HCT116 (cell line): ENCODE measurements around the gene NDUFA9. TPM values are rescaled to one million over a fixed set of nuclear protein-coding genes. Genes with fewer than 3 reads are reported as not detected.

Source experiments
- ATAC-seq: fragments of 200-7000 bp; cut with Tn5 transposase; 2 replicates; pipeline ENCODE4 v1.9.1; 2020; ENCODE audit warnings: mild to moderate bottlenecking, moderate library complexity
- BruUV-seq: library from RNA; stranded (reverse); fragments of 400-500 nt; replicated peaks from 2 replicates; lab custom pipeline; 2021; lab: Mats Ljungman, UMichigan
- CTCF ChIA-PET: fragments of 300-600 bp; sonication (Branson Sonifier 250); formaldehyde crosslinking; loops from one replicate; lab custom pipeline; 2021; ENCODE audit warnings: antibody characterized with exemption; lab: Charles Lee
- POLR2A ChIA-PET: fragments of 300-600, 350-600 bp; sonication (Branson Sonifier 250); formaldehyde crosslinking; loops from one replicate; lab custom pipeline; 2021; ENCODE audit warnings: antibody characterized with exemption; lab: Charles Lee
- RAD21 ChIA-PET, 2 experiments: fragments of 300-600 bp; sonication (Branson Sonifier 250); formaldehyde crosslinking; loops; one replicate each; lab custom pipeline; 2023; ENCODE audit warnings: low total read pairs in 2 of 2; ENCODE audit not compliant: uncharacterized antibody in 2 of 2, unreplicated experiment in 2 of 2, low non-redundant PET in 1 of 2; lab: Charles Lee
- DNase-seq: peaks from one replicate; pipeline ENCODE4 v3.0.0-alpha.2; 2010; ENCODE audit warnings: low read depth, low spot score
- H2AFZ ChIP-seq: fragments of 200-600 bp; shearing (Covaris generic), sonication (generic); 2 replicates; pipeline ENCODE4 v1.6.1; 2017; ENCODE audit warnings: low read depth, mixed run types, mixed read lengths, antibody characterized with exemption, low read length; ENCODE audit not compliant: poor library complexity, severe bottlenecking
- H3K27ac ChIP-seq: 2 replicates; pipeline ENCODE4 v1.5.1; 2012; ENCODE audit warnings: low read depth, low read length
- H3K27me3 ChIP-seq: fragments of 200-600 bp; sonication (generic); 2 replicates; pipeline ENCODE4 v1.6.1; 2016; ENCODE audit warnings: mixed run types, low read length, mixed read lengths; ENCODE audit not compliant: insufficient read depth
- H3K36me3 ChIP-seq, 2 experiments: fragments of 200-500 bp in 1 of 2; fragments of 200-600 bp in 1 of 2; sonication (Bioruptor generic) in 1 of 2; sonication (generic) in 1 of 2; 2 replicates each; pipeline versions ENCODE4 v1.5.1 to v1.6.1; 2014 to 2016; ENCODE audit warnings: low read length in 2 of 2, inconsistent platforms in 1 of 2, mixed read lengths in 1 of 2, mixed run types in 1 of 2; ENCODE audit not compliant: insufficient read depth in 2 of 2, control insufficient read depth in 1 of 2
- H3K4me1 ChIP-seq, 2 experiments: fragments of 200-600 bp in 1 of 2; sonication (generic) in 1 of 2; 2 replicates each; pipeline versions ENCODE4 v1.5.1 to v1.6.1; 2012 to 2017; ENCODE audit warnings: low read length in 2 of 2, inconsistent platforms in 1 of 2, mild to moderate bottlenecking in 1 of 2, mixed read lengths in 1 of 2, mixed run types in 1 of 2, moderate library complexity in 1 of 2; ENCODE audit not compliant: insufficient read depth in 2 of 2, control insufficient read depth in 1 of 2
- H3K4me2 ChIP-seq: fragments of 200-600 bp; sonication (generic); 2 replicates; pipeline ENCODE4 v1.6.1; 2017; ENCODE audit warnings: mixed run types, low read length, mixed read lengths
- H3K4me3 ChIP-seq, 2 experiments: fragments of 200-600 bp in 1 of 2; sonication (generic) in 1 of 2; replicated peaks in 1 of 2; 2 replicates each; pipeline ENCODE4 v1.5.1; 2011 to 2016; ENCODE audit warnings: low read length in 2 of 2, control low read depth in 1 of 2, low read depth in 1 of 2, mild to moderate bottlenecking in 1 of 2, mixed read lengths in 1 of 2, mixed run types in 1 of 2
- H3K79me2 ChIP-seq: fragments of 200-600 bp; sonication (generic); 2 replicates; pipeline ENCODE4 v1.6.1; 2017; ENCODE audit warnings: mild to moderate bottlenecking, mixed run types, low read length, moderate library complexity, mixed read lengths; ENCODE audit not compliant: insufficient read depth
- H3K9ac ChIP-seq: fragments of 200-600 bp; sonication (generic); 2 replicates; pipeline ENCODE4 v1.6.1; 2016; ENCODE audit warnings: low read length, mixed read lengths
- H3K9me2 ChIP-seq: fragments of 200-600 bp; sonication (generic), shearing (Covaris generic); 2 replicates; pipeline ENCODE4 v1.6.1; 2017; ENCODE audit warnings: mixed run types, mild to moderate bottlenecking, moderate library complexity; ENCODE audit not compliant: insufficient read depth
- H3K9me3 ChIP-seq, 2 experiments: fragments of 200-500 bp in 1 of 2; fragments of 200-600 bp in 1 of 2; sonication (Bioruptor generic) in 1 of 2; sonication (generic) in 1 of 2; 2 replicates each; pipeline ENCODE4 v1.6.1; 2014 to 2017; ENCODE audit warnings: low read length in 2 of 2, mixed read lengths in 2 of 2, inconsistent platforms in 1 of 2, low read depth in 1 of 2, mild to moderate bottlenecking in 1 of 2, mixed run types in 1 of 2, moderate library complexity in 1 of 2; ENCODE audit not compliant: control insufficient read depth in 1 of 2, insufficient read depth in 1 of 2
- H4K20me1 ChIP-seq: fragments of 200-600 bp; sonication (generic), shearing (Covaris generic); 2 replicates; pipeline ENCODE4 v1.6.1; 2017; ENCODE audit warnings: mixed run types, mild to moderate bottlenecking, moderate library complexity; ENCODE audit not compliant: insufficient read depth
- CBX3 ChIP-seq: IDR thresholded peaks from 2 replicates; pipeline ENCODE4 v1.6.1; 2012; ENCODE audit warnings: low read depth
- CEBPB ChIP-seq: IDR thresholded peaks from 2 replicates; pipeline ENCODE4 v1.6.1; 2012; ENCODE audit warnings: low read depth
- CTCF ChIP-seq, 3 experiments: fragments of 200-600 bp in 1 of 3; sonication (generic) in 1 of 3; IDR thresholded peaks in 2 of 3; conservative IDR thresholded peaks in 1 of 3; 2 replicates each; pipeline ENCODE4 v1.5.1; 2012 to 2017; ENCODE audit warnings: low read depth in 2 of 3, low read length in 2 of 3, antibody characterized with exemption in 1 of 3, borderline replicate concordance in 1 of 3, control low read depth in 1 of 3, mild to moderate bottlenecking in 1 of 3, mixed read lengths in 1 of 3, mixed run types in 1 of 3, moderate library complexity in 1 of 3; ENCODE audit not compliant: insufficient read depth in 1 of 3
- EGR1 ChIP-seq: IDR thresholded peaks from 2 replicates; pipeline ENCODE4 v1.6.1; 2012; ENCODE audit warnings: low read depth
- POLR2AphosphoS5 ChIP-seq: IDR thresholded peaks from 2 replicates; pipeline ENCODE4 v1.6.1; 2011; ENCODE audit warnings: mild to moderate bottlenecking, low read depth, low read length, moderate library complexity
- TCF7L2 ChIP-seq: IDR thresholded peaks from 2 replicates; pipeline ENCODE4 v1.7.0; 2011; ENCODE audit warnings: borderline replicate concordance, inconsistent platforms; ENCODE audit not compliant: insufficient read depth, insufficient read length; ENCODE audit errors: extremely low read depth
- ZFX ChIP-seq: fragments of 450-650 bp; IDR thresholded peaks from 2 replicates; pipeline ENCODE4 v1.6.1; 2017
- ZNF274 ChIP-seq: fragments of 200-500 bp; sonication (Bioruptor generic); IDR thresholded peaks from 2 replicates; pipeline ENCODE4 v1.6.1; 2014; ENCODE audit warnings: mild to moderate bottlenecking, low read depth, low read length, inconsistent platforms
- intact Hi-C: fragments of 100-400 bp; cut with micrococcal nuclease; formaldehyde crosslinking; loops from 2 replicates; pipeline ENCODE4 v1.10.0; 2022
- total RNA-seq: library from RNA; stranded (reverse); gene quantifications from one replicate; pipeline ENCODE4 v1.2.1, GENCODE V29; 2021; ENCODE audit not compliant: unreplicated experiment

NDUFA9 gene
- total RNA-seq, 1 experiment from 2014 or later = 95.4 TPM

GRCh38 chr12:4685317-4685716 lies 36.4 kb downstream of the NDUFA9 start:
- Histone ChIP-seq H3K9me2 (no peaks in the 10 kb centered on the region), H2AFZ (no peak overlapping the region), H3K4me1 (no peaks in the 10 kb centered on the region), H3K4me2 (no peak overlapping the region), H3K9ac (no peak overlapping the region), H3K27ac (no peak overlapping the region), H3K9me3 (no peaks in the 10 kb centered on the region), H3K36me3 (peaks cover 7 to 14% of the 10 kb centered on the region in 2 experiments; a peak in 3 of 4 replicates), H3K4me3 (no peak overlapping the region), H3K27me3 (no peaks in the 10 kb centered on the region), H3K79me2 (no peaks in the 10 kb centered on the region), H4K20me1 (no peaks in the 10 kb centered on the region)
- ChIA-PET CTCF (interaction anchor here (0.5 kb wide), 1 partner anchor 54 kb away, joined by 4 read pairs; no protein-coding TSS in a partner anchor), RAD21 (no interaction called here), POLR2A (no interaction called here)
- no peak for ATAC-seq
- no peak for DNase-seq
- BruUV-seq = no TSS peak
- intact Hi-C loops = no loop called here
- no peak for TF ChIP-seq EGR1
- no peak for TF ChIP-seq CTCF (IDR thresholded peaks at IDR 0.05 in 2 of 3, conservative IDR thresholded peaks at IDR 0.05 in 1 of 3; ENCODE audit: borderline replicate concordance in 1 of 3, insufficient read depth in 1 of 3, low read depth in 2 of 3, low read length in 2 of 3)
- TF ChIP-seq POLR2AphosphoS5 = no peak
- no peak for TF ChIP-seq CBX3

GRCh38 chr12:4690760-4691159 lies 41.8 kb downstream of the NDUFA9 start:
- no peak for DNase-seq
- no peak overlapping the region for H3K27ac ChIP-seq
- no TSS peak for BruUV-seq
- ChIA-PET POLR2A (no interaction called here), RAD21 (no interaction called here), CTCF (no interaction called here)
- H3K9me3 ChIP-seq = no peaks in the 10 kb centered on the region
- H3K4me2 ChIP-seq = no peak overlapping the region
- no peaks in the 10 kb centered on the region for H3K27me3 ChIP-seq
- H2AFZ ChIP-seq = no peak overlapping the region
- TF ChIP-seq TCF7L2 (no peak), CEBPB (no peak), ZNF274 (no peak), ZFX (no peak)
- no peak for ATAC-seq
- H3K4me1 ChIP-seq = no peaks in the 10 kb centered on the region
- no peak overlapping the region for H3K4me3 ChIP-seq
- intact Hi-C loops = no loop called here
- H3K36me3 ChIP-seq = peaks cover 0 to 4% of the 10 kb centered on the region in 2 experiments; a peak in 2 of 4 replicates
- H3K9ac ChIP-seq = no peak overlapping the region
- no peaks in the 10 kb centered on the region for H3K79me2 ChIP-seq
- no peaks in the 10 kb centered on the region for H4K20me1 ChIP-seq
- H3K9me2 ChIP-seq = no peaks in the 10 kb centered on the region

Other genes with a start within 250 kb of the NDUFA9 start
- not detected for gene FGF6, start 203.3 kb upstream of the NDUFA9 start, total RNA-seq
- 28.2 TPM for gene RAD51AP1, start 110.2 kb upstream of the NDUFA9 start, total RNA-seq
- gene DYRK4, start 86.9 kb upstream of the NDUFA9 start, total RNA-seq = 27.1 TPM
- gene AKAP3, start 63 bp upstream of the NDUFA9 start, total RNA-seq = 4.3 TPM
- not detected for gene GALNT8, start 71.3 kb downstream of the NDUFA9 start, total RNA-seq